ENCODE results near the gene HPX. TPM values are rescaled to one million over a fixed set of nuclear protein-coding genes. Genes with fewer than 3 reads are reported as not detected.
A peak's percentile ranks its signal among the peaks of the same experiment; 100 is the strongest.
"Not testable (repeated sequence)": the region's sequence is repeated elsewhere in the genome, so short reads cannot be mapped to it uniquely, and the experiment has no call there.

The HPX gene
- total RNA-seq, 1 donor from 2014 or later: not detected

GRCh38 chr11:6392251-6392650 lies 48.5 kb downstream of the HPX start:
- DNase-seq (ENCODE audit: low read depth in 2 of 2): not testable (repeated sequence)

- no peak for DNase-seq (ENCODE audit: low read depth in 2 of 2)
Observed at GRCh38 chr11:6391537-6392134, 49.2 kb downstream of the HPX start.

- DNase-seq (ENCODE audit: low read depth in 2 of 2): no peak
Observed at GRCh38 chr11:6390718-6391469, 49.9 kb downstream of the HPX start.

- DNase-seq (ENCODE audit: low read depth in 2 of 2): peak; percentile 89 to 93
Observed at GRCh38 chr11:6389905-6390717, 50.7 kb downstream of the HPX start, which contains the start of gene SMPD1. TSS of gene SMPD1 (plus strand) at chr11:6390474. CDS start at chr11:6390599, 125 bp downstream.

GRCh38 chr11:6388748-6389147 lies 52.0 kb downstream of the HPX start:
- DNase-seq (ENCODE audit: low read depth in 2 of 2): no peak

DNA sequence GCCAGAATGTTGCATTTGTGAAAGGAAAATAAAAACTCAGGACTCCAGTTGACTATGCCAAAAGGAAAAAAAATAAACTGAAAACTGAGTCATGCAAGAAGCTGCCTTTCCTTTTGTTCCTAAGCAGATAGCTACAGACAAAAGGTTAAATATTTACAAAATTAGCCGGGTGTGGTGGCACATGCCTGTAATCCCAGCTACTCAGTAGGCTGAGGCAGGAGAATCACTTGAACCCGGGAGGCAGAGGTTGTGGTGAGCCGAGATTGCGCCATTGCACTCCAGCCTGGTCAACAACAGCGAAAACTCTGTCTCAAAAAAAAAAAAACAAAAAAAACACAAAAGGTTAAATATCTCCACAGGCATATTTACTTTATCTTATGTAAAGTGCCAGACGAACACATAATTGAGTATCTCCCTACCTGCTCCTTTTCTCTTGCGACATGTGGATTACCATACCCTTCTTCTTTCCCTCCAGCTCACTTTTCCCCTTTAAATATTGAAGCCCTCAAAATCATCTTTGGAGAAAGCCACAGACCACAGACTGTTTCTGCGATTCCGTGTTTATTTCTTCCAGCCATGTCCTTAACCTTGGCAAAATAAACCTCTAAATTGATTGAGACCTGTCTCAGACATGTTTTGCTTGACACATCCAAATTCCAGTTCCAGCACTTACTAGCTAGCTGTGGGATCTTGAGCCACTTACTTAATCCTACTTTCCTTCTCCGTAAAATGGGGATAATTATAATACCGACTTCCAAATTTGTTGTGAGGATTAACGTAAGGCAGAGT lies 52.8 kb downstream of the HPX start:
- peak; percentile 45 to 58 for DNase-seq (ENCODE audit: low read depth in 2 of 2)

DNA sequence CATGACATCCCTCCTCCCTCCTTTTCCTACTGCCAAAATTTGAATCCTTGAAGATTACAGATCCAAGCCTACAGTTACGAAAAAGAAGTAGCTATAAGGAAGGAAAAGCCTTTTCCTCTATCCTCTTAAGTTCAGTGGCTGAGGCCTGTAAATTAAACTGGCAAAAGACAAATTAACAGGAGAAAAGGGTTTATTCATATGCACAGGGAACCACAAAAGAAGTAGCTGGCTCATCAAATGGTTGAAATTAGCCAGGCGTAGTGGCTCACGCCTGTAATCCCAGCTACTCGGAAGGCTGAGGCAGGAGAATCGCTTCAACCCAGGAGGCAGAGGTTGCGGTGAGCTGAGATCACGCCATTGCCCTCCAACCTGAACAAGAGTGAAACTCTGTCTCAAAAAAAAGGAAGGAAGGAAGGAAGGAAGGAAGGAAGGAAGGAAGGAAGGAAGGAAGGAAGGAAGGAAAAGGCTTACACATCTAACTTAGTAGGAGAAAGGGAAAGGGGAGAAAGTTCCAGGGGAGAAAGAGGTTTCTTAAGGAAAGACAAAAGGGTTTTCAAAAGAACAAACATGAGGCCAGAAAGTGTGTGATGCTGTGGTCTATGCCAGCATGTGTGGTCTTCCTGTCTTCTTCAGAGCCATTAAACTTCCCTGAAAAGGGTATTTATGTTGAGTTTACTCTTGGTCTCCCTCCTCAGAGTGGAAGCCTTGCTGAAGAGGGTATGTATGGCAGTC lies 55.6 kb downstream of the HPX start:
- no peak for DNase-seq (ENCODE audit: low read depth in 2 of 2)

Other genes starting within 250 kb of the HPX start
- gene OR52W1, start 241.8 kb downstream of the HPX start, total RNA-seq: not detected in 2 replicates
- gene C11orf42, start 235.4 kb downstream of the HPX start, total RNA-seq: not detected in 2 replicates
- 5.4 and 10.7 TPM in 2 replicates for gene FHIP1B, start 206.4 kb downstream of the HPX start, total RNA-seq
- not detected in 2 replicates for gene CNGA4, start 201.9 kb downstream of the HPX start, total RNA-seq
- gene CCKBR, start 181.1 kb downstream of the HPX start, total RNA-seq: not detected in 2 replicates
- gene CAVIN3, start 120.5 kb downstream of the HPX start, total RNA-seq: 43.1 and 201 TPM in 2 replicates
- 14.6 and 20.0 TPM in 2 replicates for gene SMPD1, start 50.5 kb downstream of the HPX start, total RNA-seq
- 26.6 and 29.2 TPM in 2 replicates for gene APBB1, start 21.9 kb downstream of the HPX start, total RNA-seq
- 15.3 and 21.6 TPM in 2 replicates for gene TRIM3, start 33.0 kb upstream of the HPX start, total RNA-seq
- 27.6 and 27.7 TPM in 2 replicates for gene ARFIP2, start 40.3 kb upstream of the HPX start, total RNA-seq
- 16.3 and 28.6 TPM in 2 replicates for gene TIMM10B, start 40.5 kb upstream of the HPX start, total RNA-seq
- 0.65 and 1.6 TPM in 2 replicates for gene DNHD1, start 56.3 kb upstream of the HPX start, total RNA-seq
- 6.1 and 10.3 TPM in 2 replicates for gene RRP8, start 162.6 kb upstream of the HPX start, total RNA-seq
- 95.9 and 109 TPM in 2 replicates for gene ILK, start 162.8 kb upstream of the HPX start, total RNA-seq
- 27.7 and 34.1 TPM in 2 replicates for gene TAF10, start 171.2 kb upstream of the HPX start, total RNA-seq
- gene TPP1, start 178.4 kb upstream of the HPX start, total RNA-seq: 61.2 and 69.2 TPM in 2 replicates
- gene DCHS1, start 214.8 kb upstream of the HPX start, total RNA-seq: 28.3 and 46.2 TPM in 2 replicates
- gene MRPL17, start 242.4 kb upstream of the HPX start, total RNA-seq: 44.7 and 47.4 TPM in 2 replicates

Data from lung microvascular endothelial cell (primary cell).